Stimulated activated CD4-positive, alpha-beta T cell treated with anti-CD3 and anti-CD28 coated beads, TNF-alpha, amount 100 ng/mL, for 24 hours (primary cell): Measurements from ENCODE around the gene TMEM121.

Source experiments
- DNase-seq, 3 experiments: peaks; one replicate each; pipeline ENCODE4 v3.0.0-alpha.2; 2020; ENCODE audit warnings: low read depth in 3 of 3

TMEM121 gene

GRCh38 chr14:105525861-105526775, at the start of gene TMEM121:
Gene TMEM121, plus strand, starts transcription at chr14:105526583. Its CDS starts 2,252 bp downstream, at chr14:105528835.
- DNase-seq, result peak in 1 of 3 experiments; percentile 47

GRCh38 chr14:105476831-105477659, 49.3 kb upstream of the TMEM121 start:
- DNase-seq, result no peak

GRCh38 chr14:105477660-105478397, 48.6 kb upstream of the TMEM121 start:
- no peak for DNase-seq

GRCh38 chr14:105478398-105479251, 47.8 kb upstream of the TMEM121 start:
- DNase-seq, result no peak

- DNase-seq, result no peak
Measured at GRCh38 chr14:105479431-105480158, 46.8 kb upstream of the TMEM121 start.

GRCh38 chr14:105480199-105480746, 46.1 kb upstream of the TMEM121 start:
- DNase-seq, result no peak

GRCh38 chr14:105480807-105481801, 45.3 kb upstream of the TMEM121 start:
- DNase-seq, result peak; percentile 79 to 87 (median 81)

- peak; percentile 75 to 89 (median 88) for DNase-seq
Measured at GRCh38 chr14:105481886-105482457, 44.4 kb upstream of the TMEM121 start.

- DNase-seq, result no peak
Measured at GRCh38 chr14:105482486-105483110, 43.8 kb upstream of the TMEM121 start.

GRCh38 chr14:105483300-105484068, 42.9 kb upstream of the TMEM121 start:
- DNase-seq, result no peak

GRCh38 chr14:105484069-105484996, 42.0 kb upstream of the TMEM121 start:
- DNase-seq, result no peak

- no peak for DNase-seq
Measured at GRCh38 chr14:105484997-105485393, 41.4 kb upstream of the TMEM121 start.

- DNase-seq, result peak in 1 of 3 experiments; percentile 34
Measured at GRCh38 chr14:105485739-105486162, 40.6 kb upstream of the TMEM121 start.

GRCh38 chr14:105486163-105486973, 40.0 kb upstream of the TMEM121 start, which contains the start of gene CRIP1:
Gene CRIP1, plus strand, starts transcription at chr14:105486886. Its CDS starts 374 bp downstream, at chr14:105487260.
- DNase-seq, result no peak

- peak in 1 of 3 experiments; percentile 65 for DNase-seq
Measured at GRCh38 chr14:105486974-105487448, 39.4 kb upstream of the TMEM121 start.
